Rectal smooth muscle tissue (tissue), 1 donor: Measurements from ENCODE around the gene SORBS1.

Experiments
- H3K27ac ChIP-seq: one replicate; pipeline ENCODE4 v1.7.0; 2013; ENCODE audit warnings: low read depth, low read length, inconsistent platforms
- H3K27me3 ChIP-seq: one replicate; pipeline ENCODE4 v1.7.0; 2013; ENCODE audit warnings: low read length; ENCODE audit not compliant: control insufficient read depth, insufficient read depth
- H3K36me3 ChIP-seq: one replicate; pipeline ENCODE4 v1.7.0; 2013; ENCODE audit warnings: low read length; ENCODE audit not compliant: control insufficient read depth, insufficient read depth
- H3K4me1 ChIP-seq: one replicate; pipeline ENCODE4 v1.7.0; 2013; ENCODE audit warnings: low read length; ENCODE audit not compliant: control insufficient read depth, insufficient read depth
- H3K4me3 ChIP-seq: one replicate; pipeline ENCODE4 v1.7.0; 2013; ENCODE audit warnings: low read length
- H3K9ac ChIP-seq: one replicate; pipeline ENCODE4 v1.7.0; 2013; ENCODE audit warnings: low read length

The SORBS1 gene

DNA sequence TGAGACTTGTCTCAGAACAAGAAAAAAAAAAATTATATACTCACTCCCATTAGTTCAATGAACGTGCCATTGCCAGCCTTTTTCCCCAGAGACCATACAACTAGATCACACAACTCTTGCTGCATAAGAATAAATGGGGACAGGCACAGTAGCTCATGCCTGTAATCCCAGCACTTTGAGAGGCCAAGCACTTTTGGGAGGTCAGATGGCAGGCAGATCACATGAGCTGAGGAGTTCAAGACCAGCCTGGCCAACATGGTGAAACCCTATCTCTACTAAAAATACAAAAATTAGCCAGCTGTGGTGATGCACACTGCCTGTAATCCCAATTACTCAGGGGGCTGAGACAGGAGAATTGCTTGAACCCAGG is 284.0 kb downstream of the SORBS1 start:
- H3K36me3 ChIP-seq, result no peaks in the 10 kb centered on the region
- no peaks in the 10 kb centered on the region for H3K27me3 ChIP-seq
- H3K27ac ChIP-seq, result no peak overlapping the region
- H3K9ac ChIP-seq, result no peak overlapping the region
- no peak overlapping the region for H3K4me3 ChIP-seq
- peaks cover 7% of the 10 kb centered on the region for H3K4me1 ChIP-seq

DNA sequence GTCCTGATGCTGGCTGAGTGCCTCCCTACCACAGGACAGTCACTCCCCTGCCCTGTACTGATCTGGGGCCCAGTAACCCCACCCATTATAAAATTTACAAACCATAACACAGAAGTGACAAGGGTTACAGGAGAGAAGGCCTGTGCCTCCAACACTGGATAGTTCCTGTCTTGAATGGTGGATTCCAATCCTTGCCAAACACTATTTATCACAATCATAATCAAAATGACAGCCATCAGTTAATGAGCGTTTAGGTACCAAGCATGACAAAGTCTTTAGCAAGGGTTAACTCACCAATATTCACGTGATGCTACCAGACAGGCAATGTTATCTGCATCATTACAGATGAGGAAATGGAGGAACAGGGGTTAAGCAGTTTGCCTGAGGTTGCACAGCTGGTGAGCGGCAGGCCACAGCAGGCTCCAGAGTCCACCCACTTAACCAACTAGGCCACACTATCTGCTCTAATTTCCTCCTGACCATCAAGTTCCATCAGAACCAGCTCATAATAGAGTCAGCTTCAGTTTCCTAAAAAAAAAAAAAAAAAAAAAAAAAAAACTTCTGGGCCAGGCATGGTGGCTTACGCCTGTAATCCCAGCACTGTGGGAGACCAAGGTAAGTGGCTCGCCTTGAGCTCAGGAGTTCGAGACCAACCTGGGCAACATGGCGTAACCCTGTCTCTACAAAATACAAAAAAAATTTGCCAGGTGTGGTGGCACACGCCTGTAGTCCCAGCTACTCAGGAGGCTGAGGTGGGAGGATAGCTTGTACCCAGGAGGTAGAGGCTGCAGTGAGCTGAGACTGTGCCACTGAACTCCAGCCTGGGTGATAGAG is 284.6 kb downstream of the SORBS1 start:
- Histone ChIP-seq H3K4me3 (no peak overlapping the region), H3K4me1 (peaks cover 7% of the 10 kb centered on the region), H3K36me3 (no peaks in the 10 kb centered on the region), H3K27ac (no peak overlapping the region), H3K9ac (no peak overlapping the region), H3K27me3 (no peaks in the 10 kb centered on the region)

DNA sequence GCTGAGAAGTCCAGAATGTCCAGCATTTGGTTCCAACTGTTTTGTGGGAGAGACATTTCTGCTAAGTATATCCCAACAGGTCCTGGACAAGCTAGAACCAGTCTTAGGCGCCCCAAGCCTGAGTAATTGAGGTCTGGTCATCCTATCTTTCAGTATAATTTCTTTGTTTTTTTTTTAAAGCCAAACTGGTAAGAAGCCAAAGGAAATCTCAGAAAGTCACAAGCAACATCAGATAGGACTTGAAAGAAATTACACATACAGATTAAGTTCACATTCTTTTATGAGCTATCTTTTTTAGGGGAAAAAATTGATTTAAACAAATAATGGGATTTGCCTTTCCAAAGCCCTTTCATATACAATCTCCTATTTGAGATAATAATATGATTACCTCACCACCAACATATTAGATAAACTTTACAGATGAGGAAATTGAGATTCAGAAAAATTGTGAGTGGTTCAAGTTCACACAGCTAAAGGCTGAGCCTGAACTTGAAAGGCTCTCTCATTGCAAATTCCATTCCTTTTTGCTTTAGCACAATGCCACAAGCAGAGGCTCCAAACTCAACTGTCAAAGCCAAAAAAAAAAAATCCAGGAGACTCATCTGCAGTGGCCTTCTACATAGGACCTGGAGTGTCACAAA is 285.3 kb downstream of the SORBS1 start:
- Histone ChIP-seq H3K36me3 (no peaks in the 10 kb centered on the region), H3K27ac (no peak overlapping the region), H3K27me3 (no peaks in the 10 kb centered on the region), H3K4me1 (peaks cover 7% of the 10 kb centered on the region), H3K4me3 (no peak overlapping the region), H3K9ac (no peak overlapping the region)

DNA sequence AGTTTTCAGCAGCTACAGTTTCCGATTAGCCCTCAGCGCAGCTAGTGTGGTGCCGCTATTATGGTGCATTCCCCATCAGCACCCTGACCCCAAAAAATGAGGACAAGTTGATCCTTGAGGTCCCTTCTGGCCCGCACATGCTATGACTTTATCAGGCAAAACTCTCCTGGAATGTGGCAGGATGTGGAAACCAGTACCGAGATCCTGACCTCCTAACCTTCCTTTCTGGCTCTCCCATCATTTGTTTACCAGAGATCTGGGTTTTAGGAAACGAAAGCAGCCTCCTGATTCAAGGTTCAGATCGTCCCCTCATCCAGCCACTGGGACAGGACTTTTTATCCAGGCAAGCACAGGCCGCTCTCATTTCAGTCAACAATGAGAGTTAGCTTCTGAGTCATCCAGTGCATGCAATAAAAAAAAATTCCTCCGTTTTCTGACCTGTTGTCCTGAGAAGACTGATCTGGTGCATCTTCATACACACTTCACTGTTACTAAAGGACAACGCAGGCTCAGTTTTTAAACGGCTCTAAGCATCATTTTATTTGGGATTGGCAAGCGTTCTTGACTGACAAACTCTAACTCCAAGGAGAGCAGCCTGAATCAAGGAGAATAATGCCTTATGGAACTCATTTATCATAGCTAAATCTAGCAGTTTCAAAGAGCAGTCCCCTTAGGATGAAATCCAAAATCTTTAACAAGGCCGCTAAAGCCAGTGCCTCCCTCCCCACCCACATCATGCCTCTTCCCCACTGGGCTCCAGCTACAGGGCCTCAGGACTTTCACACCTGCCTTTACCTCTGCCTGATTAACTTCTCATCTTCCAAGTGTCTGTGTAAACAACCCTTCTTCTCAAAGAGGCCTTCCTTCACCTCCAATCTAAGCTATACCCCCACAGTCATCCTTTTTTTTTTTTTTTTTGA is 287.5 kb downstream of the SORBS1 start:
- Histone ChIP-seq H3K4me1 (peaks cover 7% of the 10 kb centered on the region), H3K27me3 (no peaks in the 10 kb centered on the region), H3K9ac (no peak overlapping the region), H3K27ac (peak overlapping the region; percentile 59), H3K36me3 (no peaks in the 10 kb centered on the region), H3K4me3 (no peak overlapping the region)

DNA sequence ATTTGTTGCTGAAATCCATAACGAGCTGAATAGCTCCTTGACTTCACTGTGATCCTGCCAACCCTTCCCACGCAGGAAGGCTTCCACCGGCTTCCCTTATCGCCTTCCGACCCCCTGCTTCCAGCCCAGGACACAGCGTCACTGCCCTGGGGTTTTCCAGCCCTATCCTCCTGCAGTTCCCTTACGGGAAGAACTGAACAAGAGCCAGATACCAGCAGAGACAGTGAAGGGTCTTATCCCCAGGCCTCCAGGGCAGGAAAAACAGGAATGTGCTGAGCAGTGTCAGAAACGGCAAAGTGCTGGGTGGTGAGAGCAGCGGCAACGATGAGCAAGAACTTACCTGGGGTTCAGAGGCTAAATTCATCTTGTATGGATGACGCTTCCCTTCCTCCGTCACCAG is 292.7 kb downstream of the SORBS1 start:
- Histone ChIP-seq H3K36me3 (no peaks in the 10 kb centered on the region), H3K27me3 (no peaks in the 10 kb centered on the region), H3K9ac (no peak overlapping the region), H3K4me1 (peaks cover 7% of the 10 kb centered on the region), H3K4me3 (no peak overlapping the region), H3K27ac (peak overlapping the region; percentile 55)

DNA sequence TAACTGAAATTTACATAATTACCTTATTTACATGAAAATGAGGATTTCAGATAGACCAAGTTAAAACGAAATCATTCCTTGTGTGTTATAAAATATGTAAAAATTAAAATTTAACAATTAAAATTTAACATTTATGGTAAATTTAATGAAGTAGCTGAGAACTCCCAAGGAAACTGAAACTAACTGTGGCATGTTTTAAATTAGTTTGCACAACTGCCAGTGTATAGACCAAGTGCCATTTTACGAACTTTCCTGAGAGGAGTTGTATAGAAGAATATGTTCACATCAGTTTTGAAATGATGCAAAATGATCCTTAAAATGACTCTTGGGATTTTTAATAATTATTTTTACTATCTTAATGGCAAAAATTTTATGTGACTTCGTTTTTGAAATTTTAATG is 293.9 kb downstream of the SORBS1 start:
- no peak overlapping the region for H3K4me3 ChIP-seq
- no peaks in the 10 kb centered on the region for H3K27me3 ChIP-seq
- H3K27ac ChIP-seq, result peak overlapping the region; percentile 22
- peaks cover 3% of the 10 kb centered on the region for H3K36me3 ChIP-seq
- H3K9ac ChIP-seq, result no peak overlapping the region
- H3K4me1 ChIP-seq, result no peaks in the 10 kb centered on the region

DNA sequence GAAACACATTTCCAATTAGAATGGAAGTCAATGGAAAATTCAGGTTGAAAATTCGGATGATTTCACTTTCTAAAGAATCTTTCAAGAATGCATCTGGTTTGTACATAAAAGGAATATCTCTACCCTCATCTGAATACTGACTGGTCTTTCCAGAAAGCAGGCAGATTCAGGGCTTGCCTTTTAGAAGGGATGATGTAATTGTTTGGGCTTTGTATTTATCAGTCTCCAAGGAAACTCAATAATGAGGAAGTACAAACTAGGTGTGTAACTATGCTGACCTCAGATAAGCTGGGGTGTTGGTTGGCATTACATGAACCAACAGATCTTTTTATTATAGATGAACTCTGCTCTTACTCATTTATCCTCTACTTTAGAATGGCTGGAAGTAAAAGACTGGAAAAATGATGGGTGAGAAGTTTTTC is 294.5 kb downstream of the SORBS1 start:
- no peak overlapping the region for H3K9ac ChIP-seq
- peaks cover 7% of the 10 kb centered on the region for H3K36me3 ChIP-seq
- H3K27me3 ChIP-seq, result no peaks in the 10 kb centered on the region
- H3K4me3 ChIP-seq, result no peak overlapping the region
- no peaks in the 10 kb centered on the region for H3K4me1 ChIP-seq
- H3K27ac ChIP-seq, result peak overlapping the region; percentile 22

DNA sequence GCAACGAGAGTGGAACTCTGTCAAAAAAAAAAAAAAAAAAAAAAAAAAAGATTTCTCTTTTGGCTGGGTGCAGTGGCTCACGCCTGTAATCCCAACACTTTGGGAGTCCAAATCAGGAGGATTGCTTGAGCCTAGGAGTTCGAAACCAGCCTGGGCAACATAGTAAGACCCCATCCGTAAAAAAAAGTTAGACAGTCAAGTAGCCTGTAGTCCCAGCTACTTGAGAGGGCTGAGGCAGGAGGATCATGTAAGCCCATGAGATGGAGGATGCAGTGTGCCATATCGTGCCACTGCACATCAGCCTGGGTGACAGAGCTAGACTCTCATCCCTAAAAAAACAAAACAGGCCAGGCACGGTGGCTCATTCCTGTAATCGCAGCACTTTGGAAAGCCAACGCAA is 295.6 kb downstream of the SORBS1 start:
- peaks cover 8% of the 10 kb centered on the region for H3K36me3 ChIP-seq
- H3K9ac ChIP-seq, result no peak overlapping the region
- no peaks in the 10 kb centered on the region for H3K27me3 ChIP-seq
- H3K27ac ChIP-seq, result no peak overlapping the region
- H3K4me1 ChIP-seq, result peaks cover 4% of the 10 kb centered on the region
- H3K4me3 ChIP-seq, result no peak overlapping the region

DNA sequence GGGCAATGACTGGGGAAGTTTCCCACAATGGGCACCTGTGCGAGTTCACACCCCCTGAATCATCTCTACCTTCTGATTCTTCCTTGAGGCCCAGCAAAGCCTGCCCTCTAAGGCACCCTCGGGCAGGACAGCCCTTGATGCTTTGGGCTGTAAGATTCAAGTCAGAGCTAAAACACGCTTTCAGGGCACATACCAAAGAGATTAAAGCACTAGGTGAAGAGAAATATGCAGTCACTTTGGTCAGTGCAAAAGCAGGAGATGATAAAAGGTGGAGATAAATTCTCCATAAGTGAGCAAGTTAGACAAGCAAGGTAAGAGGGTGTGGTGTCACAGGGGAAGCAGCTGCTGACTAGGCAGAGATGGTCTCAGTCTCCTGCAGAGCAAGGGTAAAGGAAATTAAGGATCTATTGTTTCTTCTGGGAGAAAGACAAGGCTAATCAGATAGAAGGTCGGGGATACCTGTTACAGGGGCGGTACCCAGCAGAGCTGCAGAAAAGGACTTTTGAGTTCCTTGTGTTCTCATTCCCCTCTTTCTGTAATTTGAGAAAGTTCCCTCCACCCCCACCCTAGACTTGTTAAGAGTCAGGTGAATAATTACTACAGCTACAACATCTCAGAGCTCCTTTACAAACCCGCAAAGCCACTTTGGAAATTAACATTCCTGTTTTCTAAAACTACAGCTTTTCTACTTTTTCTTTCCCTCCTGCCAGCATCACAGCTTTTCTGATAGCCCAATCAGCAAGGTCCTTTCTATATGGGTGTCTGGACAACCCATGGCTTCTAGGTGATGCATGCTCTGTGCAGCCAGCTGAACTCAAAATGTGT is 296.7 kb downstream of the SORBS1 start:
- Histone ChIP-seq H3K4me3 (no peak overlapping the region), H3K27ac (no peak overlapping the region), H3K4me1 (peaks cover 5% of the 10 kb centered on the region), H3K36me3 (peaks cover 12% of the 10 kb centered on the region), H3K27me3 (no peaks in the 10 kb centered on the region), H3K9ac (no peak overlapping the region)

DNA sequence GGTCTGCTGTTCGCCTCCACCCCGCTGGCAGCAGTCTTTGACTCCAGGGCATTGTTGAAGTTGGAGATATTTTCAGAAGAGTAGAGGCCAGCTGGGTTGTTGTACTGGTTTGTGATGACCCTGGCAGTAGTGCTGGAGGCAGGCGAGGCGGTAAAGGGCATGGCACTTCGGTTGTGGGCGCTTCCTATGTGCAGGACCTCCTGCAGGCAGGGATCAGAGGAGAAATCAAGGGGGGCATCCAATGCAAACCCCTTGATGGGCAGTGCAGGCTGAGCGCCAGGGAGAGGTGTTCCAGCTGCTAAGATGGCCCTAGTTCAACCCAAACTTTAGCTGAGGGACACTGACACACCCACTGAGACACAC is 297.3 kb downstream of the SORBS1 start:
- H3K36me3 ChIP-seq, result peaks cover 12% of the 10 kb centered on the region
- H3K27ac ChIP-seq, result no peak overlapping the region
- H3K4me1 ChIP-seq, result peaks cover 5% of the 10 kb centered on the region
- no peak overlapping the region for H3K9ac ChIP-seq
- no peaks in the 10 kb centered on the region for H3K27me3 ChIP-seq
- H3K4me3 ChIP-seq, result no peak overlapping the region

DNA sequence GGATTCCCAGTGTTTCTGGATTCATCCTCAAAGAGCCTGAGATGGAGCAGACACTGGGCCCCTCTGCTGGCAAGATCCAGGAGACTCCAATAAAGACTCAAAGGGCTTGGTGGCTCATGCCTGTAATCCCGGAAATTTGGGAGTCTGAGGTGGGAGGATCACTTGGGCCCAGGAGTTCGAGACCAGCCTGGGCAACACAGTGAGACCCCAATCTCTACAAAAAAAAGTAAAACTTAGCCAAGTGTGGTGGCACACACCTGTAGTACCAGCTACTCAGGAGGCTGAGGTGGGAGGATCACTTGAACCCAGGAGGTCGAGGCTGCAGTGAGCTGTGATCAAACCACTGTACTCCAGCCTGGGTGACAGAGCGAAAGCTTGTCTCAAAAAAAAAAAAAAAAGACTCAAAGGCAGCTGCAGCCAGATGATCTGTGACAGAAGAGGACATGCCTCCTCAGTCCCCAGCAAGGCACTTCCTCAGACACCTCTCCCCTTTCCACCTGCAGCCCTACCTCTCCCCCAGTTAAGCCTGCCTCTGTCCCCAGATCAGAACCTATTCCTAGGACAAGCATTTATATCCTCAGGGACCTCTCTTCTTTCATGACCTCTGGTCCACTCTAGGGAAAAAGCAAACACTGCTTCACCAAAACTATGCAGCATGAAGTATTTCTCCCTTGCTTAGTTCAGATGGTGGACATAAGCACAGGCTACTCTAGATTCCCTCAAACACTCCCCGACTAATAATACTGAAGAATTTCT is 298.2 kb downstream of the SORBS1 start:
- H3K27me3 ChIP-seq, result no peaks in the 10 kb centered on the region
- peaks cover 13% of the 10 kb centered on the region for H3K36me3 ChIP-seq
- H3K9ac ChIP-seq, result no peak overlapping the region
- H3K4me1 ChIP-seq, result peaks cover 5% of the 10 kb centered on the region
- no peak overlapping the region for H3K4me3 ChIP-seq
- H3K27ac ChIP-seq, result no peak overlapping the region
